Prostate gland (tissue), 2 donors: ENCODE results near the gene TTC24.

Experiments used
- POLR2A ChIP-seq: fragments of 450-650 bp; IDR thresholded peaks from one replicate; pipeline ENCODE4 v1.6.1; 2016; ENCODE audit warnings: antibody characterized with exemption, mild to moderate bottlenecking
- TF ChIP-seq, protein P1 (sequence below), 4 experiments: fragments of 200-600 bp in 2 of 4; fragments of 450-650 bp in 2 of 4; sonication (generic) in 2 of 4; IDR thresholded peaks; 1 replicate in 3 of 4; 2 replicates in 1 of 4; pipeline ENCODE4 v1.5.1; 2016 to 2019; ENCODE audit warnings: antibody characterized with exemption in 4 of 4, mild to moderate bottlenecking in 2 of 4, moderate library complexity in 2 of 4

DNA sequence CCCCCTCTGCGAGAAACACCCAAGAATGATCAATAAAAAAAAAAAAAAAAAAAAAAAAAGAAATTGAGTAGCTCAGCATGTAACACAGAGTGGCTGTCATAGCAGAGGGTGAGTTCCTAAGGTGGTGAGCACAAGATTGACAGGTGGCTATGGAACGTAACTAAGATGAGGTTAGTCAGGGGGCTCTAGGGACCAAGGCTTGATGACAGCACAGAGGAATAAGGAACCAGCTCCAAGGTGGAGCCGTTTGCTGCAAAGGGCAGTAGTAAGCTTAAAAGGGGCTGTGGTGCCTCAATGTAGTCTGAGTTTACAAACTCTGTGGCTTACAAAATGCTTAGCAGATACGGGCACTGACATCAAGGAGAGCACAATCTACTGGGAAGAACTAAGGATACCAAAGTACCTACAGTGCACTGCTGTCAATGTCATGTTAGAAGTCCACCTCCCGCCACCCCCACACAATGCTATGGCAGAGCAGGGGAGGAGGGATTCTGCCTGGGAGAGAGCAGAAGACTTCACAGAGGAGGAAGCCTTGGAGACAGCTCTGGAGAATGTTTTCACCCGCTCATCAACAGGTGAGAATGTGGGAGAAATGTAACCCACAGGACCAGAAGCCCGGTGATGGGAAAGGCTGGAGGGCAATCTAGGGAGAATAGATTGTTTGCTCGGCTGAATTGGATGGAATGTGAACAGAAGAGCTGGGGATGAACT lies 20.3 kb upstream of the TTC24 start:
- TF ChIP-seq, protein P1, sequence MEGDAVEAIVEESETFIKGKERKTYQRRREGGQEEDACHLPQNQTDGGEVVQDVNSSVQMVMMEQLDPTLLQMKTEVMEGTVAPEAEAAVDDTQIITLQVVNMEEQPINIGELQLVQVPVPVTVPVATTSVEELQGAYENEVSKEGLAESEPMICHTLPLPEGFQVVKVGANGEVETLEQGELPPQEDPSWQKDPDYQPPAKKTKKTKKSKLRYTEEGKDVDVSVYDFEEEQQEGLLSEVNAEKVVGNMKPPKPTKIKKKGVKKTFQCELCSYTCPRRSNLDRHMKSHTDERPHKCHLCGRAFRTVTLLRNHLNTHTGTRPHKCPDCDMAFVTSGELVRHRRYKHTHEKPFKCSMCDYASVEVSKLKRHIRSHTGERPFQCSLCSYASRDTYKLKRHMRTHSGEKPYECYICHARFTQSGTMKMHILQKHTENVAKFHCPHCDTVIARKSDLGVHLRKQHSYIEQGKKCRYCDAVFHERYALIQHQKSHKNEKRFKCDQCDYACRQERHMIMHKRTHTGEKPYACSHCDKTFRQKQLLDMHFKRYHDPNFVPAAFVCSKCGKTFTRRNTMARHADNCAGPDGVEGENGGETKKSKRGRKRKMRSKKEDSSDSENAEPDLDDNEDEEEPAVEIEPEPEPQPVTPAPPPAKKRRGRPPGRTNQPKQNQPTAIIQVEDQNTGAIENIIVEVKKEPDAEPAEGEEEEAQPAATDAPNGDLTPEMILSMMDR (IDR thresholded peaks at IDR 0.05), result no peak
- TF ChIP-seq POLR2A, result no peak
